GM21528 (cell line): Measurements from ENCODE around the gene CADPS.

ENCODE experiments used
- ATAC-seq: cut with Tn5 transposase; IDR thresholded peaks from one replicate; pipeline ENCODE4 v1.9.1; 2021; ENCODE audit warnings: mild to moderate bottlenecking, moderate library complexity; ENCODE audit not compliant: unreplicated experiment, low FRiP score

Gene CADPS

DNA sequence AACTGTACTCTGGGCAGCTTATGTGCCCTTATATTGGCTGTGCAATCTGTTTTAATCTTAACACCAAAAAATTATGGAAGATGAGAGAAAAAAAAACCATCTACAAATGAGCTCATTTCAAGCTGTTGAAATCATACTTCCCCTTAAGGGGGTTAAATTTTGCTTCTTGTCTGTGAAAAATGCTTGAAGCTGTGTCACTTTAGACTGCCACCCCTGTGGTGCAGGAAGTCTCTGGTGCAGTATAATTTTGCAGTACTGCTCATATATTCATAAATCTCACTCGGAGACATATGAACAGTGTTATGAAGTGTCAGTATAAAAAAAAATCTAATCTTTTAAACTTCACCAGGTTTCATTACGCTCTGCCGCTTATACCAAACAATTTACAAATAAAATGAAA is 471.5 kb downstream of the CADPS start:
- ATAC-seq, result no peak

DNA sequence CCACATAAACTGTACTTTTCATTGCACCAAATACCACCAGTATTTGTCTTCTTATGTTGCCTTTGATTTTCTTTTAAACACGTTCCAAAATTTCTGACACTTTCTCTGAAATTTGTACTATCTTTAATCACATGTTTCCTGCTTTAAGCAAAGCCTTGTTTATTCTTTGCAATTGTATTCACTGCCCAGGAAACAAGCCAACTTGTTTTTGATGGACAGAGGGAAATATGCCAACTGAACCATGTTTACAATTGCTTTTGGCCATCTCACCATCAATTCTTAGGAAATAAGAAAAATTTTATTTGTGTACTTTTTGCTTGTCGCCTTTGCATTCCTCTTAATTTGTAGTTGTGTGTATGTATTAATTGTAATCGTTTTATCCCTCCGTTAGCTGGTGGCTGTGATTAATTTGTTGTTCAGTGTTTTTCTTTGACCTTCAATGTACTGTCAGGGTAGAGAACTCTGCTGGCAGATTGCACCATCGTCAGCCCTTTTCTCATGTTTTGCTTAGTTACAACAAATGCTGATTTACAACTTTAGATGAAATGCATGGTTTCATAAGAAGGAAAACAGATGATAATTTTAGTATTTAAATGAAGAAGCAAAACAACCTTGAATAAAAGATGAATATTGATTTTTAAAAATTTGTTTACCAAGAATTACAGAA is 482.5 kb downstream of the CADPS start:
- ATAC-seq, result no peak

DNA sequence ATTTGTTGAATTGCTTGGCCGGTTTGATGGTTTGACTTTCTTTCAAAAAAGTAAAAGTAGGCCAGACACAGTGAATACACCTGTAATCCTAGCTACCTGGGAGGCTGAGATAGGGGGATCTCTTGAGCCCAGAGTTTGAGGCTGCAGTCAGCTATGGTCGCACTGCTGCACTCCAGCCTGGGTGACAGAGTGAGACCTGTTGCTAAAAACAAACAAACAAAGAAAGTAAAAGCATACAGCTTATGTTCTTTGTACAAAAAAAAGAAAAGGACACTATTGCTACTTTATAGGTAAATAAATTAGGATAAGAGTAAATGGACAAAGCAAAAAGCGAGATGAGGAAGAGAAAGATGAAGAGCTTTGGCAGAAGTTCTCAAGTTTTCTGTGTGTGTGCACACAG is 488.0 kb downstream of the CADPS start:
- ATAC-seq, result no peak

DNA sequence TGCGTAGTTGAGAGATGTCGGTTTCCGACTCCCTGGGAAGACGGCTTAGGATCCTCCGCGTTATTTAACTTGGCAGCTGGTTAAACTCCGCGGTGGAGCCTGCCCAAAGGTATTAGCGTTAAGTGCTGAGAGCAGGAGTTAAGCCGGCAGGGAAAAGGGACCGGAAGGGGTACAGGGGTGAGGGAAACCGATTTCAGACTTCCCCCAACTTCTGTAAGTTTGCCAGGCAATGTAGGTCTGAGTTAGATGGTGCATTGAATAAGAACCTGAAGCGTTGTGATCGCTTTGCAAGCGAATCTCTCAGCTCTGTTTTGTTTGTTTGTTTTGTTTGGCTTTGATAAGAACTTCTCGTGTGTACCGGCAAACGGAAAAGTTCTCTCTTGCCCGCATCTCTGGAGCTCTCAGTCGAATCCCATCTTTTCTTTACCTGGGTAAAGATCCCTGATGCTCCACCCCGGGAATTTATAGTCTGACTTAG is 495.9 kb downstream of the CADPS start:
- no peak for ATAC-seq

DNA sequence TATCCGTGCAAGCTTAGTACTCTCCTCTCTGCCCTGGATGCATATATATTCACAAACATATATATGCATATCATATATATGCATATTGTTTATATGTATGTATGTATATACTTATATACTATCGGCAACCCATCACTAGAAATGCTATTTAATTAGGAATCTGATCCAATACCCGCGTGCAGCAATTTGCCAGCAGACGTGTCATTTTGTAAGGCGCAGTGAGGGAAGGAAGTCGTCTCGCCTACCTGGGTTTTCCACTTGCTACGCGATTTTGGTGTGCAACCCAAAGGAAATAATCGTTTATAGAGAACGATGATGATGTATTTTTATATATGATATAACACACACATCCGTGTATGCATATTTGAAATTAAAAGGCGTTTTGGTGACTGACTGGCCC is 496.3 kb downstream of the CADPS start:
- ATAC-seq, result no peak

DNA sequence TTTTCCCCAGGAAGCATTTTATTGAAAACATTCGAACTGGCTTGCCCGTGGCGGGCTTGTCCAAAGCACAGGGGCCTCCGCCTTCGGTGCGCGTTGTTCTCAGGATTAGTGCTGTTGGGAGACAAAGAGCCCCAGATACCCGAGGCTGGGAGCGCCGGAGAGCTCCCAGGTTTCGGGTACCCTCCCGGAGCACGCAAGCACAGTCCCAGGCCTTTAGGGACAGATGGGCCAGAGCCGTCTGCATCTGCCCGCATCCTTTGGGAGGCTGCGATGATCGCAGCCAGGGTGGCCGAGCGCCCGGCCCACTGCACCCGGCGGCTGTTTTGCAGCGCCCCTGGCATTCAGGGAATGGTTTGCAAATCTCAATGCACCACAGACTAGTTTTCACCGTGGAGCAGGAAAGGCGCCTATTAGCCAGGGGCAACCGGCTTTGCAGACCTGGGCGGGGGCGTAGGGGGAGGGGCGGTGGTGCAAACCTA is 496.9 kb downstream of the CADPS start:
- no peak for ATAC-seq

DNA sequence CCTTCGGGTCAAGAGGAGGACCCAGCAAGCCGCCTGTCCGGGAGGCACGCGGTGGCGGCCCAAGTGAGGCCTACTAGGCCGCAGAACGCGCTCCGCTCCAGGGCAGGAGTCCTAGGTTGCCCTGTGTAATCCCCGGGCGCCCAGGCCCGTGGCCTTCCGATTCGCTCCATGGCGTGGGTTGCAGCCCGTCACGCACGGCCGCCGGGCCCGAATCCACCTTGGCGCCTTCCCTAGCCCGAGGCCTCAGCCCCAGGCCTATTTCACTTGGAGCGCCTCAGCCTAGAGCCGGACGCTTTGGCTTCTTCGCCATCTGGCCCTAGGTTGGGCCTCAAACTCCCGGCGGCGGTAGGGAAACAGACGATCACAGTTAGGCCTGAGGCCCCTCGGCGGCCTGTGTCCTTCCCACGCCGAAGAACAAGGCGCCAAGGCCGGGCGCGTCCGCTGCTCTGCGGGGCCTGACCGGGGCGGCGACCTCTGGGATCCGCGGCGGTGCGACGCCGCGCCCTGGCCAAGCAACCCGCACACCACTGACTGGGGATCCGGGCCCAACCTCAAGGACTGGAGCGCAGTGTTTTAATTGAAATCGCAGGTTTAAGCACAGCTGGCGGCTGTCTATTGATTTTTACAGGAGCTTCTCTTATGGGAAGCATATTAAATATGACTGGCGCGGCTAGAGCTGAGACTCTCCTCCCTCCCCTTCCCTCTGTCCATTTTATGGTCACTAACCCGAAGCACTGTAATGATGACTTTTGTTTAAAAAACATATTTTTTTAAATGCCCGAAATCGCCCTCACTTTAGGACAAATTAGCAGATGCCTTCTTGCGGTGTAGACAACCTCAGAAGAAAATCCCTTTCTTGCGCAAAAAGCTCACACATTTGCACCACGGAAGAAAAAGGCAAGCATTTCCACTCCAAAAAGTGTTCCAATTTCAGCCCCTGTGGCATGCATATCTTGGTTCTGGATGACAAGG is 498.0 kb downstream of the CADPS start:
- ATAC-seq, result no peak

DNA sequence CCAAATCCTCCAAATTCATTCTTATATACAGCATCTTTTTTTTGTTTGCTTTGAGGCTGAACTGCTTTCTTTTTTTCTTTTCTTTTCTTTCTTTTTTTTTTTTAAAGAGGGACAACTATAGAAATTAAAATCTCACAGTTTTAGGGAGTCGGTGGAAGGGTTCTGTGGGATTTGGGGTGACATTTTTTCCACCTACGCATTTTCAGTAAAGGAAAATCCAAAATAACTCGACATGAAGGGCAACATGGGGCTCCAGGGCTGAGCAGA is 498.8 kb downstream of the CADPS start:
- no peak for ATAC-seq

DNA sequence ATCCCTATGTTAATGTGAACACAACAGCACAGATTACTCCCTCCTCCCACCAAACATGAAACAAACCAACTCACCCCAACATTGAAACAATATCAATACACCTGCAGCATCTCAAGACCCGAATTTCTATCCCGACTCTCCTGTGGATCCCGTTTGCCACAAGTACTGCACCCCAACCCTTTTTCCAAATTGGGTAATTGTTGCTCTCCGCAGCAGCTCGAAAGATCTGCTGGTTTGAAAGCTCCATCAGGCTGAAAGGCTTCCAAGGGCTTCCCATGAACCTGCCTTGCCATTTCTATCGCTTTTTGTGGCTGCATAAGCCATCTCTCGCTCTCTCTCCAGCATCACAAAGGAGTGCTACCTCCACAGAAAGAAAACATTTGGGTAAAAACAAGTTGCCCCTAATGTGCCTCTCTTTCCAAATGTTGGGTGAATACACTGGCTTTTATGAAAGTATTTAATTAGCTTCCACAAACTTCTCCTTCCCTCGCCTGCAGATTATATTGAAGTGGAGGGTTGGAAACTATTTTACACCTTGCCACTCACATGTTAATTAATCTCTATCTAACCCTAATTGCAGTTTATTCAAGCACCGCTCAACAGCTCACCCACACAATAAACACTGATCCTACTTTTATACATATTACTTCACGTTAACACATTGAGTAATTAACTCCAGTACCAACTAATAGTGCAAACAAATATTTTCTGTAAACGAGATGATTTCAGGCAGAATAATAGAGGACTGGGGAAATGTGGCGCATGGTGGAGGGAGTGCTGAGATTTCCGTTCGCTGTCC is 499.4 kb downstream of the CADPS start:
- ATAC-seq, result no peak

DNA sequence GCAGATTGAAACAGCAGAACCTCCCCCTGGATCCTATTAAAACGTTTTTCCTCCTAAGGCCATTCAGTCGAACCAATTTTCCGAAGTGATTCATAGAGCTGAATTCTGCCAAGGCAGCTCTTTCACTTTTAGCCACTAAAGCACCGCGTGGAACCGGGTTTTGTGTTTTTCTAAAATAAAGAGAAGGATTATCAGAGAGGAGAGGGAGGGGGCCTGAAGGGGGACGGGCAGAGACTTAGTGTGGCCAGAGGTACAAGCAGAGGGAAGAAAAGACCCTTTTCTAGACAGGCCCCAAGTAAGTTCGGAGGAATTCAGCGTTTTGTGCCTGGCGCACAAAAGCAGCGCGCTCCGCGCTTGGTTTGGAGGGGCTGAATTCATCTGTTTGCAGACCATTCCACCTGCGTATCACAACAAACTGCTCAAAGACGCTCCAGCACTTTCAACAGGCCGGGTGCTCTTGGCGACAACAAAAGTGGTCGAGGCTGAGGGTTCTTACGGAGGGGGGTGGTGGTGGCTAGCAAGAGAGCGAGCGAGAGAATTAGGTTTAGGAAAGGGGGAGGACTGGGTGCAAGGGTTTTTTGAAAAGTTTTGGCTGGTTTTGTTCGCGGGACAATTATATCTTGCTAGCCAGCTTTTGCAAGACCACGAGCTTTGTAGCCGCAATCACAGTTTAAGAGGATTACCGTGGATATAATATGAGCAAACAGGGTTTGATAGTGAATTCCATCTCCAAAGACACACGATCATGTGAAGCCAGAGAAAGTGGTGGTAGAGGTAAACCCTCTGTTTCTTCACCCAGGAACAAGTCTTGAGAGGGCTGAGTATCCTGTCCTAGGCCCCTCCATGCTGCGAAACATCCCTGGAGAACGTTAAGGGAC is 500.6 kb downstream of the CADPS start:
- no peak for ATAC-seq

DNA sequence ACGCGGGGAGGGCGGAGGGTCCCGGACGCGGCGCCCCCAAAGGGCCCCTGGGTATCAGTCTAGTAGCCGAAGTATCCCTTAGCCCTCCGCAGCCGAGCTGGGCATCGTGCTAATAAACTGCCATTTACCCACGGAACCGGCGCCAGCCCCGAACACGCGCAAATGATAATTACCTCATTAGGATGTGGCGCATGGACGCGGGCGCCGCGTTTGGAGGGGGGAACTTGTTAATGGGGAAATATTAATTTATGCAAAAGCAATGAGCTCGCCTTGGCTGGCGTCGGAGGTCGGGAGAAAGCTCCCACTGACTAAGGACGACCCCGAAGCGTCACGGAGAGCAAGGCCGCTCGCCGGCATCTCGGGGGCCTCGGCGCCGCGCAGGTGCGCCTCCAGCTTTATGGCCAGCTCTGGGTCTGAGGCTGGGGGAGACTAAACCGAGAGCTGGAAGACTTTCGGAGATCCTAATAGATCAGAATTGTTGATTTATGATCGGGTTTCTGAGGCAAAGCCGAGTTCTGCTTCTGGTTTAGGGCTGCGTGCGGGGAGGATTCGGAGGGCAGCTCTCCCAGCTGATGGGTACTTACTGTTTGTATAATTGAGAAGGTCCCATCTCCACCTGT is 501.4 kb downstream of the CADPS start:
- no peak for ATAC-seq

DNA sequence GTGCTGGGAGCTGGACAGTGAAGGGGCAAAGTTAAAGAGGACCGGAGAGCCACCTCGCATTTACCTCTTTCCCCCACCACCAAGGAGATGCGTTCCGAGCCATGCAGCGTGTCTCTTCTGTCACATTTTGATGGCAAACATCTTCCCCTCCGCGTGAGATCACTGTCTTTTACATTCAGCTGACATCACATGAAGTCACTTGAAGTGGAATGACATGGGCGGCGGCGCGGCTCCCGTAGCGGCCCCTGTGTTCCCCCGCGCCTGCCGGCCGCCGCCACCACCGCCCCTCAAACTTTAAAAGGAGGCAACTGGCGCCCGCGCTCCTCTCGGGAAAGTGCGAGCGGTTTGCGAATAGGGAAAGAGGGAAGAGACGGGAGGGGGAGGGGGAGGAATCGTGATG is 502.0 kb downstream of the CADPS start, which contains the start of gene FEZF2:
TSS of gene FEZF2 (minus strand) at position 336 of the 400 bp plus-strand sequence. CDS start 682 bp downstream, outside the sequence.
- no peak for ATAC-seq

DNA sequence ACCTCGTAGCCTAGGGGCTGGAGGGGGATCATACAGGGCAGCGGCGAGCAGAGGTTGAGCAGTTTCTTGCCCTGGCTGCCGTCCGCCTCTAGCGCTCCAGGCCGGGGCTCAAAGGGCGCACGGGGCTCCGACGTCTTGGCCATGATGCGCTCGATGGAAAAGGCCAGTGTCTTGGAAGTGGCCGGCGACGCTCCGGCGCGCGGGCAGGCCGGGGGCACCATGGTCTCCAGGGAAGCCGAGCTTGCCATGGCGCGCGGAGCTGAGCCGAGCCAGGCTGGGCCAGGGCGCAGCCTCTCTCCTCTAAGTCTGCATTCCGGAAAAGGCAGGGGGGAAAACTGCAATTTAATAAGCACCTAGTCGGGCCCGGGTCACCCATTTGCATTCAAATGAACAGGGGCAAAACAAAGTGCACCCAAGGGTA is 502.6 kb downstream of the CADPS start:
- ATAC-seq, result no peak

DNA sequence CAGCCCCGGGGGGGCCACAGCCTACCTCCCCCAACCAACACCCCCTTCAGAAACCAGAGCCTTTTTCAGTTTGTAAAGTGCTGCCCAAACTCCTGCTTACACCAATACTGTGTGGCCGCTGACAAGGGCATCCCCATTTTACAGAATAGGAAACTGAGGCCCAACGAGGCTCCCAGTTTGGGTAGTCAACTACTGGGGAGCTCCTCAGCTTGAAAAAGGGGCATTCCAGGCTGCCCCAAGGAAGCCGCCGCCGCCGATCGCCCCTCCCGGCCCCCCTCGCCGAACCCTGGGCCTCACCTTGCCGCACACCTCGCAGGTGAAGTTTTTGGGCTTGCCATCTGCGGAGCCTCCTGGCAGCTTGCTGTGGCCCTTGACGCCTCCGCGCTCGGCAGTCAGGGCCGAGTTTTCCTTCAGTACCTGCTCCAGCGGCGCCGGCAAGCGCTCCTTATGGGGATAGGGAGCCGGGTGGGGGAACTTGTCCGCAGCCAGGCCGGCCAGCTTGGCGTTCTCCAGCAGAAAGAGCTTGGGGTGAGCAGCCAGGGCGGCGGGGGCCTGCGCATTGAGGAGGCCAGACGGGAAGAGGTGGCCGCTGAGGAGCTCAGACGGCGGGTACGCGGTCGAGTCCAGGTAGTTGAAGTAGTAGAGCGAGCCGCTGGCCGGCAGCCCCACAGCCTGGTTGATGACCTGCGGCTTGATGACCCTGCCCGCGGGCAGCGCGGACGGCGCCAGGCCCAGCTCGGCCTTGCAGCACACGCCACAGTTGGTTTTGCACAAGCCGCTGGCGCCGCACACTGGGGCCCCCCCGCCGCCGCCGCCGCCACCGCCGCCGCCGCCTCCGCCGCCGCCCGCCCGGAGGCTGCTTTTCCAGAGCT is 503.3 kb downstream of the CADPS start:
- ATAC-seq, result no peak

DNA sequence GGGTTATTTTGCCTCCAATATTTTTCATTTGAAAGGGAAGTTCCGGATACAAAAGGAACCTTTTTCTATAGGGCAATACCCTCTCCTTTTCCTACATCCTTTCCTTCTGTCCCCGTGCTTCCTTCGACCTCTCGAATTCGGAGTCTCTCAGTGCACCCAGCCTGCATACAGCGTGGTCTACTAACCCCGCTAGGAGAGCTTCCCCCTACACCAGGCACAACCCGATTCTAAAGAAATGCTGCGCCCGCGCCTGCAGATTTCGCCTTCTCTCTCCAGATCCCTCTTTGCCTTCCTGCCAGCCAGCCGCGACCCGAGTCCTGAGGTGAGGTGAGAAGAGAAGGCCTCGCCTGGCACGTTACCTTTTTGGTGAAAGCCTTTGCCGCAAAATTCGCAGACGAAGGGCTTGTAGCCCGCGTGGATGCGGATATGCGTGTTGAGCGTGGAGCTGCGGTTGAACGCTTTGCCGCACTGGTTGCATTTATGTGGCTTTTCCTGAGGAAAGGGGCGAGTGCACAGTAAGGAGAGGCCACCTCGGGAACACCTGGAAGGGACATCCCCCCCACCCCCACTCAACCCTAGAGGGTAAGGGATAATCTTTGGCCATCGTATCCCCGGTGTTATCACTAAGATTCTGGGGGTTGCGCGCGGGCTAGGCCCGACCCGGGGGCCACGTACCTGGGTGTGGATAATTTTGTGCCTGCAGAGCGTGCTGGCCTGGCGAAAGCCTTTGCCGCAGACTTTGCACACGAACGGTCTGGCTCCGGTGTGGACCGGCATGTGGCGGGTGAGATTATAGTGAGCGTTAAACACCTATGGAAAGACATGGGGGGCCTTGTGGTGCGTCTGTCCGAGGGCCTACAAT is 504.1 kb downstream of the CADPS start:
- no peak for ATAC-seq

DNA sequence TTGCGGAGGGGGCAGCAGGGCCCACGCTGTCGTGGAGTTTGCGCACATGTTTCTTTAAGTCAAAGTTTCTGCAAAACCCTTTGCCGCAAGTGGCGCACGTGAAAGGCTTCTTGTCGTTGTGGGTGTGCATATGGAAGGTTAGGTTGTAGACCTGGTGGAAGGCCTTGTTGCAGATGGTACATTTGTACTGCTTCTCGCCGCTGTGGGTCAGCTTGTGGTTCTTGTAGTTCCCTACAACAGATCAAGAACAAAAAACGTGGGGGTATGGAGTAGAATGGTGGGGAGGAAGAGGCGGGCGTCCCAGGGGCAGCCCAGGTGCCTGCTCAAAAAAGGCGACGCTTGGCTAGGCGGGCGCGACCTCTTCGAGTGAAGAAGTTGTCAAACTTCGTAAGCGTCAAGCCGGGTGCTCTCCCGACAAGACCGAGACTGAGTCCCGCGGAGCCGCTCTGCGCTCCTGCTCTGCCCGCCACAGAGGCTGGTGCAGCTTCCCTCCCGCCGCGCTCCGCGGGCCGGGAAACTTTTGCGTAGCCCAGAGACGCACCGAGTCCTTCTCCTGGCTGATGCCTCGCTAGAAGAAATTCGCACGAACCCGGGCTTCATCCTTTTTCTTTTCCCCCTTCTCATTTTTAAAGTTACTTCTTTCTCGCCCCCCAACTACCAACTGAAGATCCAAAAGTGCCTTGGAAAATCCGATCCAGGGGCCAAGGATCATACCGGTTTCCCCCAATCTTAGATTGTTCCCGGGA is 504.9 kb downstream of the CADPS start:
- no peak for ATAC-seq

DNA sequence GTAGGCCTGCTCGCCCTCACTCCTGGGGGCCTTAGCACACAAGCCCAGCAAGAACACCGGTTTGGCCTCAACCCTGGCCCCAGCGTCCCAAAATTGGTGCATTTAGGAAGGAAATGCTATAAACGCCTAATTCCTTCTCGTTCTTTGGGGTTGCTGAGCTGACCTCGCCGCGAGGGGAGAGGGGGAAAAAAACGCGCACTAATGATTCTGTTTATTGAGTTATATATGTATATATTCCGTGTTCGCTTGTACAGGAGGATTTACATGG is 505.8 kb downstream of the CADPS start:
- no peak for ATAC-seq
